Measurements from ENCODE around the gene ARL5C.

ARL5C gene

DNA sequence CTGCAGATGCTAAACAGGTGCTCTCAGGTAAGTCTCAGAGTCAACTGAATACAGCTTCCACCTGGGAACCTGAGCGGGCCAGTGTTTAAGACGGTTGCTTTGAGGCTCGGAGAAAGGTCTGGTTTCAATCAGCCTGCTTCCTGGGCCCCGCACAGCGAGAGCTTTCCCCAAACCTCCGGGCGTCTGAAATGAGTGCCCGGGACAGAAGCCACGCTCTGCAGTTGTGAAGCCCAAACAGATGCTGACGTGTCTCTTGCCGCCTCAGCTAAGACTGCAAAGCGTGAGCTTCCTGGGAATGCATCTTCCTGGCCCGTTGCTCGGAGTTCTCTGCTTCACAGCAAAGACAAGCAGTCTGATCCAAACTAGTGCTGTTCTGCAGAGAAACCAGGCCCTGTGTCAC lies 51.2 kb downstream of the ARL5C start:
- Histone ChIP-seq H3K4me3 (ENCODE audit: low read depth in 1 of 5, low read length in 5 of 5) (no peak overlapping the region), H3K4me1 (ENCODE audit: control insufficient read depth in 5 of 5, insufficient read depth in 5 of 5, low read length in 5 of 5) (peaks cover 2 to 17% (median 11%) of the 10 kb centered on the region in 5 donors), H3K27ac (ENCODE audit: low read depth, low read length) (no peak overlapping the region), H3K36me3 (ENCODE audit: control insufficient read depth in 5 of 5, insufficient read depth in 5 of 5, low read length in 5 of 5) (no peaks in the 10 kb centered on the region), H3K9me3 (ENCODE audit: control insufficient read depth in 5 of 5, low read length in 5 of 5) (peaks cover 0 to 3% (median 0%) of the 10 kb centered on the region in 5 donors), H3K27me3 (ENCODE audit: control insufficient read depth in 5 of 5, insufficient read depth in 4 of 5, low read length in 5 of 5) (peaks cover 0 to 7% (median 4%) of the 10 kb centered on the region in 5 donors), H3K9ac (ENCODE audit: low read length in 5 of 5) (no peak overlapping the region)

- Histone ChIP-seq H3K9me3 (ENCODE audit: control insufficient read depth in 5 of 5, low read length in 5 of 5) (peaks cover 0 to 3% (median 0%) of the 10 kb centered on the region in 5 donors), H3K36me3 (ENCODE audit: control insufficient read depth in 5 of 5, insufficient read depth in 5 of 5, low read length in 5 of 5) (no peaks in the 10 kb centered on the region), H3K9ac (ENCODE audit: low read length in 5 of 5) (no peak overlapping the region)
Measured at GRCh38 chr17:39113871-39114270, 52.1 kb downstream of the ARL5C start.

DNA sequence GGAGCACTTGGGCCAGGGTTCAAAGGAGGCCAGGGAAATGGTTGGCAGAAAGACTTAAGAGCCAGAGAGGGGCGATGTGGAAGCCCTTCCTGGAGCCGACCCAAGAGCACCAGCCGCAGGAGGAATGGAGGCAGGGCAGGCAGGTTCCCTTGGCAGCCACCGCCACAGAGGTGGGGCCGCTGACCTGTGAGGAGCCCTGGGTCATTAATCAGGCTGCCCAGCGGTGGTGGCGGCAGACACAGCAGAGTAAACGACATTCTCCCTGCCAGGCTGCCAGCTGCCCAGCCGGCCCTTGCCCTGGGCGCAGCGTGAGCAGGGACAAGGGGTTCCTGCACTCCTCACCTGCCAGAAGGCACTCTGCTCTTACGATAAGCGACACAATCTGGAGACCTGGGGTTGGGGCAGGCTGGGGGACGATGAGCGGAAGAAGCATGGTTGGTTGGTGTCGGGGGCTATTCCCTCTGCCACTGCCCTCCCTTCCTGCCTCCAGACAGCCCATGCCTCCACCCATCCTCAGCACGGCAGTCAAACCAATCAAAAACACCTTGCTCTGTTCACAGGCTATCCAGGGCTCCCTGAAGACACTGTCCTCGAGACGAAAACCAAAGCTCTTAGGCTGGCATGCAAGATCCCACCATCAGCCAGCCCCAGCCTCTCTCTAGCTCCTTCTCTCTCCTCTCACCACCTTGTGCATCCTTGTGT lies 55.4 kb downstream of the ARL5C start:
- H3K4me3 ChIP-seq (ENCODE audit: low read depth in 1 of 5, low read length in 5 of 5): no peak overlapping the region
- H3K4me1 ChIP-seq (ENCODE audit: control insufficient read depth in 5 of 5, insufficient read depth in 5 of 5, low read length in 5 of 5): peaks cover 2 to 10% (median 9%) of the 10 kb centered on the region in 5 donors
- no peaks in the 10 kb centered on the region for H3K36me3 ChIP-seq (ENCODE audit: control insufficient read depth in 5 of 5, insufficient read depth in 5 of 5, low read length in 5 of 5)
- peaks cover 0 to 11% (median 0%) of the 10 kb centered on the region in 5 donors for H3K27me3 ChIP-seq (ENCODE audit: control insufficient read depth in 5 of 5, insufficient read depth in 4 of 5, low read length in 5 of 5)
- no peak overlapping the region for H3K9ac ChIP-seq (ENCODE audit: low read length in 5 of 5)
- no peak overlapping the region for H3K27ac ChIP-seq (ENCODE audit: low read depth, low read length)
- peaks cover 0 to 3% (median 0%) of the 10 kb centered on the region in 5 donors for H3K9me3 ChIP-seq (ENCODE audit: control insufficient read depth in 5 of 5, low read length in 5 of 5)

More at GRCh38 chr17:39113871-39114270, 52.1 kb downstream of the ARL5C start:
- Histone ChIP-seq H3K27ac (ENCODE audit: low read depth, low read length) (no peak overlapping the region), H3K4me1 (ENCODE audit: control insufficient read depth in 5 of 5, insufficient read depth in 5 of 5, low read length in 5 of 5) (peaks cover 2 to 11% (median 10%) of the 10 kb centered on the region in 5 donors), H3K27me3 (ENCODE audit: control insufficient read depth in 5 of 5, insufficient read depth in 4 of 5, low read length in 5 of 5) (peaks cover 0 to 7% (median 4%) of the 10 kb centered on the region in 5 donors), H3K4me3 (ENCODE audit: low read depth in 1 of 5, low read length in 5 of 5) (no peak overlapping the region)

DNA sequence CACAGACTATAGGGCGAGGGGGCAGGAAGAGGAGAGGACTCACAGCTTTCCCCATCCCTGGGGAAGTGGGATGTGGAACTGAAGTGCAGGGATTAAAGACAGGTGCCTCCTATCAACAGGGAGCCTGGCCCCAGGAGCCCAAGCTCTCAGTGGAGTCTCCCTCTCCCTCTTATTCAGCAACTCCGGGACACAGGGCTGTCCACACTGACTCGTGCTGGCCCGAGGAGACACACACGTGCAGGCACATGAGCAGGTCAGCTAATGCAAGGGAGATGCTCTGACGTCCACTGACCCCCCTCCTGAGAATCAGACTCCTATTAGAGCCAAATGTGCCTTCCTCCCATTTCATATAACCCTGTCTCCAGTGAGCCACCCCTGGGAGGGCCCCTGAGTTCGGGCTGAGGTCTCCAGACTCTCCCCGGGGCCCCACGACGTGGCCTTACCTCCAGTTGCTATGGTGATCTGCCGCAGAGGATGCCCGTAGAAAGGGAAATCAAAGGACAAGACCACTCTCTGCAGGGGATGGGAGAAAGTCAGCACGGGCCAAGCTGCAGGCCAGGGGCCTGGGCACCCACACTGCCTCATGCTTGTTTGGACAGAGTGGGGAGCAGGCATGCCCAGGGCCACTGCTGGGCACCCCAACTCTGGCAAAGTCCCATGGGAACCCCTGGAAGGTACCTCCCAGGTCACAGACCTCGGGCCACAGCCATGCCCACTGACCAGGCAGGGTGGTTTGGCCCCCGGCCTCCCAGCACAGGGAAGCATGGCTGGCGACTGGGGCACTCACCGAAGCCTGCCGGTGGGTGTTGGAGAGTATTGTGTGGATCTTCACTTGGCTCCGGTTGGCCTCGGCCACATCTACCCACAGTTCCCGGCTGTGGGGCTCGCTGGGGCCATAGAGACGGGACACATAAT lies 57.2 kb downstream of the ARL5C start:
- Histone ChIP-seq H3K4me1 (ENCODE audit: control insufficient read depth in 5 of 5, insufficient read depth in 5 of 5, low read length in 5 of 5) (no peaks in the 10 kb centered on the region), H3K27ac (ENCODE audit: low read depth, low read length) (no peak overlapping the region), H3K4me3 (ENCODE audit: low read depth in 1 of 5, low read length in 5 of 5) (no peak overlapping the region), H3K9me3 (ENCODE audit: control insufficient read depth in 5 of 5, low read length in 5 of 5) (peaks cover 0 to under 1% (median 0%) of the 10 kb centered on the region in 5 donors), H3K9ac (ENCODE audit: low read length in 5 of 5) (no peak overlapping the region), H3K36me3 (ENCODE audit: control insufficient read depth in 5 of 5, insufficient read depth in 5 of 5, low read length in 5 of 5) (no peaks in the 10 kb centered on the region), H3K27me3 (ENCODE audit: control insufficient read depth in 5 of 5, insufficient read depth in 4 of 5, low read length in 5 of 5) (peaks cover 0 to 8% (median 0%) of the 10 kb centered on the region in 5 donors)

DNA sequence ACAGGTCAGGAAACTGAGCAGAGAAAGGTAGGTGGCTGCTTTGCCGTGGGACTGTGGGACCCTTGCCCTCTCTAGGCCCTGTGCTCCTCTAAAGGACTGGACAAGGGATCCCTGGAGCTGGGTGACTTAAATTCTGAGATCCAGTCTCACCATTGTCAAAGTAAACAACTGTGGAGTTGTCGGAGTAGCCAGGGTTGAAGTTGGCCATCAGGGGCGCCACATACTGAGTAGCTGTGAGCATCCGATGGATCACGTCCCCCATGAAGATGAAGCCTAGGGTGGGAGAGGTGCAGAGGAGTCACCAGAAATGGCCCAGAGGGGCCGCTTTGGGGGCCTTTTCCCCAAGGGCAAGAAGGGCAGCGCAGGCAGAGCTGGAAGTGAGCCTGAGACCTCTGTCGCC lies 58.0 kb downstream of the ARL5C start:
- Histone ChIP-seq H3K27ac (ENCODE audit: low read depth, low read length) (no peak overlapping the region), H3K4me1 (ENCODE audit: control insufficient read depth in 5 of 5, insufficient read depth in 5 of 5, low read length in 5 of 5) (no peaks in the 10 kb centered on the region), H3K9ac (ENCODE audit: low read length in 5 of 5) (no peak overlapping the region), H3K36me3 (ENCODE audit: control insufficient read depth in 5 of 5, insufficient read depth in 5 of 5, low read length in 5 of 5) (no peaks in the 10 kb centered on the region), H3K4me3 (ENCODE audit: low read depth in 1 of 5, low read length in 5 of 5) (no peak overlapping the region), H3K9me3 (ENCODE audit: control insufficient read depth in 5 of 5, low read length in 5 of 5) (no peaks in the 10 kb centered on the region), H3K27me3 (ENCODE audit: control insufficient read depth in 5 of 5, insufficient read depth in 4 of 5, low read length in 5 of 5) (peaks cover 0 to 8% (median 0%) of the 10 kb centered on the region in 5 donors)

DNA sequence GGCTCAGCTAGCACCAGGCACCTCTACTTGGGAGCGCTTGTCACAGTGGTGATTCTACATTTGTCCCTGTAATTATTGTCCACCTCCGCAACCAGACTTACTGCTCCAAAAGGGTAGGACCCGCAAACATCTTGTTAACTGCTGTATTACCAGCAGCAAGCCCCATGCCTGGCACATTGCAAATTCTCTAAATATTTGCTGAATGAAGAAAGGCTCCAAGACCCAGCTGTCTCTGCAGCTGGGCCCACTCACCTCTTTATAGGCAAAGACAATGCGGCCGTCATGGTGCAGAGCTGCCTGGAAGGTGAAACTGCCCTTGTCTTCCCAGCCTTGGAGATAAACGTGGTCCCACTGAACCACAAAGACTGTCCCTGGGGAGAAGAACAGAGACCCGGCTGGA lies 58.8 kb downstream of the ARL5C start:
- no peak overlapping the region for H3K4me3 ChIP-seq (ENCODE audit: low read depth in 1 of 5, low read length in 5 of 5)
- H3K27me3 ChIP-seq (ENCODE audit: control insufficient read depth in 5 of 5, insufficient read depth in 4 of 5, low read length in 5 of 5): peaks cover 0 to 8% (median 0%) of the 10 kb centered on the region in 5 donors
- no peaks in the 10 kb centered on the region for H3K4me1 ChIP-seq (ENCODE audit: control insufficient read depth in 5 of 5, insufficient read depth in 5 of 5, low read length in 5 of 5)
- H3K9me3 ChIP-seq (ENCODE audit: control insufficient read depth in 5 of 5, low read length in 5 of 5): no peaks in the 10 kb centered on the region
- no peaks in the 10 kb centered on the region for H3K36me3 ChIP-seq (ENCODE audit: control insufficient read depth in 5 of 5, insufficient read depth in 5 of 5, low read length in 5 of 5)
- no peak overlapping the region for H3K9ac ChIP-seq (ENCODE audit: low read length in 5 of 5)
- no peak overlapping the region for H3K27ac ChIP-seq (ENCODE audit: low read depth, low read length)

Data from subcutaneous abdominal adipose tissue (tissue), 5 donors.